Measurements from ENCODE around the gene TDRD7. TPM values are rescaled to one million over a fixed set of nuclear protein-coding genes. Genes with fewer than 3 reads are reported as not detected.

The TDRD7 gene
- 10 to 100 TPM in 1 of 4 donors, 1 to 10 TPM in 3; 8.5 to 10.2 (median 9.3) TPM for total RNA-seq
- polyA plus RNA-seq = 5.1 TPM
- long read RNA-seq, donor 1, transcript TDRD7-201 (17 exons, 3,834 nt) = major isoform, 14 of 30 reads
- long read RNA-seq, donor 1, partial matches to known transcripts = 4 of 30 reads
- long read RNA-seq, donor 1, other reads (novel, unspliced or antisense) = 12 of 30 reads
- long read RNA-seq, donor 2, partial matches to known transcripts = 0 of 7 reads
- long read RNA-seq, donor 2, other reads (novel, unspliced or antisense) = 4 of 7 reads
- long read RNA-seq, donor 3, partial matches to known transcripts = 2 of 9 reads
- long read RNA-seq, donor 3, other reads (novel, unspliced or antisense) = 4 of 9 reads
- long read RNA-seq, donor 4, transcript TDRD7-201 (17 exons, 3,834 nt) = major isoform, 5 of 10 reads
- long read RNA-seq, donor 4, partial matches to known transcripts = 2 of 10 reads
- long read RNA-seq, donor 4, other reads (novel, unspliced or antisense) = 3 of 10 reads

DNA sequence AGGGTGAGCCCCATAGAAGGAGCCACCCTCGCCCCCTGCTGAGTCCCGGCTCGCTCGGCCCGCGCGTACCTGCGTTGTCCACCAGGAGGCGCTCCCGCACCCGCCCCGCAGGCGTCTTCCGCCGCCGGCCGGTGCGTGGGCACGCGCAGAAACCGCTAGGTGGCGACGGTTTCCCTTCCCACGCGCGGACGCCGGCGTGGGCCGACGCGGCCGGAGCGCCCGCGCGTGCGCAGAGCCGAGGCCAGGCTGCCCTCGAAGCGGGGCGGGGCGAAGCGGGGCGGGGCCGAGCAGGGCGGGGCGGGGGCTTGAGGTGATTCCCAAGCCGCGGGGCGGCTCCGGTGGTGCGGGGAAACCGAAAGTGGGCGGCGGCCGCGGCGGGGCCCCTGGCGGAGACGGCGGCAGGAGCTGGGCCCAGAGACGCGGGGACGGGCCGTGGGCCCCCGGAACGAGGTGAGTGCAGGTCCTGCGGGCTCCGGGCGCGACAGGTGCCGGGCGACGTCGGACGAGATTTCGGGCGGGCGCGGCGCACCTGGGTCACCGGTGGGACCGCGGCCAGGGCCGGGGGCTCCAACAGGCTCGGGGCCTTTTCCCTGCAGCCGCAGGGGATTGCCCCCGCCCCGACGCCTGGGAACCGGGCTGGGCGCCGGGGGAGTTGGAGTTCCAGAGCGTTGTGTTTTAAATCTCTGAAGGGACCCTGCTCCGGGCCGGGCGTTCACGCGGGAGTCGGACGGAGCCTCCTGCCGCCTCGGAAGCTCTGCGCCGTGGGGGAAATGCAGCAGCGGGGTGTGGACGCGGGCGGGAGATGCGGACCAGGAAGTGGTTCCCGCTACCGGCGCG is at the start of gene TDRD7:
Gene TDRD7, plus strand, starts transcription at position 308 of the 837 bp plus-strand sequence. CDS start 16,370 bp downstream, outside the sequence.
- Histone ChIP-seq H3K4me3 (ENCODE audit: low read length) (peak within 1 kb of the TSS; percentile 94), H3K27me3 (ENCODE audit: control insufficient read depth, insufficient read depth) (no peaks in the 10 kb centered on the region), H3K27ac (ENCODE audit: low read length) (peak within 1 kb of the TSS; percentile 56), H3K9me3 (ENCODE audit: control insufficient read depth, low read length) (no peaks in the 10 kb centered on the region), H3K4me1 (ENCODE audit: control insufficient read depth, insufficient read depth, low read length) (no peaks in the 10 kb centered on the region)
- ATAC-seq (peak; percentile 95 to 96), DNase-seq (peak; percentile 89 to 96 (median 96))
- WGBS = under 1% methylated on average over 115 of the region's 115 CpGs
- intact Hi-C loops (cut with DNase I) = no loop called here

GRCh38 chr9:97362777-97363545 is 48.9 kb upstream of the TDRD7 start:
- DNase-seq (no peak), ATAC-seq (no peak)
- WGBS = 97% methylated on average over 5 of the region's 5 CpGs
- intact Hi-C loops (cut with DNase I) = no loop called here
- H3K9me3 ChIP-seq (ENCODE audit: control insufficient read depth, low read length) = no peaks in the 10 kb centered on the region
- no peak overlapping the region for H3K27ac ChIP-seq (ENCODE audit: low read length)
- H3K4me1 ChIP-seq (ENCODE audit: control insufficient read depth, insufficient read depth, low read length) = no peaks in the 10 kb centered on the region
- no peak overlapping the region for H3K4me3 ChIP-seq (ENCODE audit: low read length)
- H3K27me3 ChIP-seq (ENCODE audit: control insufficient read depth, insufficient read depth) = no peaks in the 10 kb centered on the region

DNA sequence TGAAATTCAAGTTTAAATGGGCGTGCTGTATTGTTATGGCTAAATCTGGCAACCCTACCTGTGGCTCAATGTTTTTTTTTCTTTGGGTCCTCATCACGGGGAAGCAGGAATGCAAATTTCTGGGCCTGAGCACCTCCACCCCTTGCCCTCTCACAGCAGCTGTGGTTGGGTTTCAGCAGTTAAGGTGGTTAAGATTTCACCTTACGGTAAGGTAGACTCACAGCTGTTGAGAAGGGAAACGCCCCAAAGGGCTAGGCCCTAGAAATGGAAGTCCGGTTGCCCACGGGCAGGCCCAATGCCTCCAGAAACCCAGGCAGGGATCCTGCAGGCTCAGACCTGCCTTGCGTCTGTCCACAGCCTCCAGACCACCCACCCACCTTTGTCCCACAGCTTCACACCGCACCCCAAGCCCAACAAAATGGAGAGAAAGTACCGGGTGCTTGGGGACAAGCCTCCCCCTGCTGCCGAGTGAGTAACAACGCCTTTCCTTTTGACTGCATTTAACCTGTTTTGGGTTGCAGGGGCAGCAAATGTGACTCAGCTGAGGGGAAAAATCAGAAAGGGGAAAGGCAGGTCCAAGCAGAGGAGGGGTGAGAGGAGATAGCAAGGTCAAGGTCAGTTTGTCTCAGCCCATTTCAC is 48.1 kb upstream of the TDRD7 start:
- intact Hi-C loops (cut with DNase I) = no loop called here
- no peaks in the 10 kb centered on the region for H3K4me1 ChIP-seq (ENCODE audit: control insufficient read depth, insufficient read depth, low read length)
- H3K27me3 ChIP-seq (ENCODE audit: control insufficient read depth, insufficient read depth) = no peaks in the 10 kb centered on the region
- no peak for DNase-seq
- no peak for ATAC-seq
- no peaks in the 10 kb centered on the region for H3K9me3 ChIP-seq (ENCODE audit: control insufficient read depth, low read length)
- WGBS = 85% methylated on average over 11 of the region's 11 CpGs
- H3K4me3 ChIP-seq (ENCODE audit: low read length) = no peak overlapping the region
- no peak overlapping the region for H3K27ac ChIP-seq (ENCODE audit: low read length)

DNA sequence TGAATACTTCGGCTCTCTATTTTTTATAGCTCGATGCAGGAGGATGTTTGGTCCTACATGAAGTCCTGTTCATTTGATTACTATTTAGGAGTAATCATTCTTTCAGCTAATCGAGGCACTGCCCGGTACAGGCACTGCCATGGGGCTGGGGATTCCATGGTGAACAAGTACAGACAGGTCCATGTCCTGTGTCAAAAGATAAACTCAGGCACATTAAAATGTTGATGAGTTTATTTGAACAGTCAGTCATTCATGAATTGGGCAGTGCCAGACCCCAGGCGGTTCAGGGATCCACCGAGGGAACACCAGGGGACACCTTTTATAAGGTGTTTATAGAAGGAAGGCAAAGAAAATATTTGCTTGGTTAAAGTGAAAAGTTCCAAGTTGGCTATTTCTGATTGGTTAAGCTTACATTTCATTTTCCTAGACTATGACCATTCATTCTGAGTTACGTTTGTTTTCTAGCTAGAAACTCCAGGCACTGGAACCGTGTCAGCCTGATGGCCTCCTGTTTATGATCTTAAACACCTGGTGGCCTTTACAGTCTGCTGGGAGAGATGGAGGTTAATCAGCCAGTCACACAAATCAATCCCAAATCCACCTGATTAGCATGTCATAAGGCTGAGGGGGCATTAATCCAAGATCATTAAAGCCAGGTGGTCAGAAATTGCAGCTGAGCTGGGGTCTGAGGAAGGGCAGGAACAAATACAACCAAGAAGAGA is 47.0 kb upstream of the TDRD7 start:
- H3K4me3 ChIP-seq (ENCODE audit: low read length) = no peak overlapping the region
- H3K9me3 ChIP-seq (ENCODE audit: control insufficient read depth, low read length) = no peaks in the 10 kb centered on the region
- no peak for ATAC-seq

DNA sequence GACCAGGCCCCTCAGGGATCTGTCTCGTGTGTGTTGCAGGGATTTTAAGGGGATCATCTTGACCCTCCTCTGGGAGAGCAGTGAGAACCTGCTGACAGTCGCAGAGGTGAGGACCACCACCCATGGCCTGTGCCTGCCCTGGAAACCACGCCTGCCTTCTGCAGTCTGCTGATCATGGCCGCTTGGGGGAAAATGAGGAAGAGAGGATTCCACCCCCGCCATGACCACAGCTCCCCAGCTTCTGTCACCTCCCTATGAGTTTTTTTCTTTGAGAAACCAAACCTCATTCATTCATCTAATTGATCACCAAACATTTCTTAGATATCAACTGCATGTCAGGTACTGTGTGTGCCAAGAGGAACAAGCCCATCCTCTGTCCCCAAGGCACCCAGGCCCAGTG is 46.3 kb upstream of the TDRD7 start:
- no peak overlapping the region for H3K4me3 ChIP-seq (ENCODE audit: low read length)
- no peaks in the 10 kb centered on the region for H3K9me3 ChIP-seq (ENCODE audit: control insufficient read depth, low read length)
- no peaks in the 10 kb centered on the region for H3K27me3 ChIP-seq (ENCODE audit: control insufficient read depth, insufficient read depth)
- intact Hi-C loops (cut with DNase I) = no loop called here
- H3K4me1 ChIP-seq (ENCODE audit: control insufficient read depth, insufficient read depth, low read length) = no peaks in the 10 kb centered on the region
- WGBS = 93% methylated on average over 5 of the region's 5 CpGs
- ATAC-seq (no peak), DNase-seq (no peak)
- no peak overlapping the region for H3K27ac ChIP-seq (ENCODE audit: low read length)

More for the DNA sequence above, 47.0 kb upstream of the TDRD7 start:
- 87% methylated on average over 8 of the region's 8 CpGs for WGBS
- intact Hi-C loops (cut with DNase I) = no loop called here
- DNase-seq = no peak
- Histone ChIP-seq H3K27me3 (ENCODE audit: control insufficient read depth, insufficient read depth) (no peaks in the 10 kb centered on the region), H3K4me1 (ENCODE audit: control insufficient read depth, insufficient read depth, low read length) (no peaks in the 10 kb centered on the region), H3K27ac (ENCODE audit: low read length) (no peak overlapping the region)

GRCh38 chr9:97366476-97366875 is 45.4 kb upstream of the TDRD7 start:
- ATAC-seq (no peak), DNase-seq (no peak)
- no peaks in the 10 kb centered on the region for H3K4me1 ChIP-seq (ENCODE audit: control insufficient read depth, insufficient read depth, low read length)
- H3K4me3 ChIP-seq (ENCODE audit: low read length) = no peak overlapping the region
- WGBS = 95% methylated on average over 10 of the region's 10 CpGs
- no peak overlapping the region for H3K27ac ChIP-seq (ENCODE audit: low read length)
- intact Hi-C loops (cut with DNase I) = no loop called here
- H3K9me3 ChIP-seq (ENCODE audit: control insufficient read depth, low read length) = no peaks in the 10 kb centered on the region
- H3K27me3 ChIP-seq (ENCODE audit: control insufficient read depth, insufficient read depth) = no peaks in the 10 kb centered on the region

- WGBS = 87% methylated on average over 2 of the region's 2 CpGs
- no peak overlapping the region for H3K4me3 ChIP-seq (ENCODE audit: low read length)
- intact Hi-C loops (cut with DNase I) = no loop called here
- H3K27me3 ChIP-seq (ENCODE audit: control insufficient read depth, insufficient read depth) = no peaks in the 10 kb centered on the region
- no peaks in the 10 kb centered on the region for H3K4me1 ChIP-seq (ENCODE audit: control insufficient read depth, insufficient read depth, low read length)
- no peaks in the 10 kb centered on the region for H3K9me3 ChIP-seq (ENCODE audit: control insufficient read depth, low read length)
- ATAC-seq = no peak
- no peak for DNase-seq
- no peak overlapping the region for H3K27ac ChIP-seq (ENCODE audit: low read length)
Measured at GRCh38 chr9:97366889-97367288, 45.0 kb upstream of the TDRD7 start.

DNA sequence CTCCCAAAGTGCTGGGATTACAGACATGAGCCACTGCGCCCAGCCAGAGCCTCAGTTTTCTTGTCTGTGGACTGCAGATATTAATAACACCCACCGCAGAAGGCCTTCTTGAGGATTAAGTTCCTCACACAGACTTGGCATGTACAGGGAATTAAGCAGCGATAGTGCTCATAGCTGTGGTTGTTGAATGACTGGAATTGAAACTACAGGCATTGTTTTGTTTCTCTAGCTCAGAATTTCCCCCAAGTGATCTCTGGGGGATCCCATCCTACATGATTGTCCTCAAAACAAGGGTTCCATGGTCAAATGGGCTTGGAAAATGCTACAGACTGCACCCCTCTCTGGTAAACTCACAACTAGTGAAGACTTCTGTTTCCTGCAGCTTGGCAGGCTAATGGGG is 44.2 kb upstream of the TDRD7 start:
- DNase-seq (no peak), ATAC-seq (no peak)
- H3K27ac ChIP-seq (ENCODE audit: low read length) = no peak overlapping the region
- no peaks in the 10 kb centered on the region for H3K4me1 ChIP-seq (ENCODE audit: control insufficient read depth, insufficient read depth, low read length)
- intact Hi-C loops (cut with DNase I) = no loop called here
- 91% methylated on average over 3 of the region's 3 CpGs for WGBS
- H3K9me3 ChIP-seq (ENCODE audit: control insufficient read depth, low read length) = no peaks in the 10 kb centered on the region
- no peaks in the 10 kb centered on the region for H3K27me3 ChIP-seq (ENCODE audit: control insufficient read depth, insufficient read depth)
- no peak overlapping the region for H3K4me3 ChIP-seq (ENCODE audit: low read length)

DNA sequence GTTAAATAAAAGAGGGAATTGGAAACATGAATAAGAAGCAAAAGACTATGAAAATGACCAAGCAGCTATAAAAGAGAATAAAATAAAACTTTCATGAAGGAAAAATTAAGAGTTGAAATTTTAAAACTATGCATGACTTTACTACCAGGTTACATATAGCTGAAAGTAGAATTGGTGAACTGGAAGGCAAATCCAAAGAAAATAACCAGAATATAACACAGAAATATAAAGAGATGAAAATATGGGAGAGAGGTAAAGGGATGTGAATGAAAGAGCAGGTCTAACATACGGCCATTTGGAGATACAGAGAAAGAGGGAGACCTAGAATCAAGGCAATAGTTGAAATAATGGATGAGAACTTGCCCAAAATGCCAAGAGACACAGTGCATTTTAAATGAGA is 42.9 kb upstream of the TDRD7 start:
- intact Hi-C loops (cut with DNase I) = no loop called here
- H3K4me1 ChIP-seq (ENCODE audit: control insufficient read depth, insufficient read depth, low read length) = no peaks in the 10 kb centered on the region
- DNase-seq (no peak), ATAC-seq (no peak)
- 91% methylated on average over 1 of the region's 1 CpG for WGBS
- H3K9me3 ChIP-seq (ENCODE audit: control insufficient read depth, low read length) = no peaks in the 10 kb centered on the region
- no peak overlapping the region for H3K27ac ChIP-seq (ENCODE audit: low read length)
- H3K27me3 ChIP-seq (ENCODE audit: control insufficient read depth, insufficient read depth) = no peaks in the 10 kb centered on the region
- no peak overlapping the region for H3K4me3 ChIP-seq (ENCODE audit: low read length)

- H3K4me1 ChIP-seq (ENCODE audit: control insufficient read depth, insufficient read depth, low read length) = no peaks in the 10 kb centered on the region
- no peak for ATAC-seq
- DNase-seq = no peak
- intact Hi-C loops (cut with DNase I) = no loop called here
- H3K27ac ChIP-seq (ENCODE audit: low read length) = no peak overlapping the region
- no peak overlapping the region for H3K4me3 ChIP-seq (ENCODE audit: low read length)
- no peaks in the 10 kb centered on the region for H3K9me3 ChIP-seq (ENCODE audit: control insufficient read depth, low read length)
- H3K27me3 ChIP-seq (ENCODE audit: control insufficient read depth, insufficient read depth) = no peaks in the 10 kb centered on the region
- 75% methylated on average over 6 of the region's 6 CpGs for WGBS
Measured at GRCh38 chr9:97372580-97372979, 39.3 kb upstream of the TDRD7 start.

Data from right cardiac atrium (tissue), 5 donors.